Rectal smooth muscle tissue (tissue), 1 donor: Measurements from ENCODE around the gene CADPS2.
"Not testable (repeated sequence)": the region's sequence is repeated elsewhere in the genome, so short reads cannot be mapped to it uniquely, and the experiment has no call there.

Experiments used
- H3K27ac ChIP-seq: one replicate; pipeline ENCODE4 v1.7.0; 2013; ENCODE audit warnings: low read depth, low read length, inconsistent platforms
- H3K27me3 ChIP-seq: one replicate; pipeline ENCODE4 v1.7.0; 2013; ENCODE audit warnings: low read length; ENCODE audit not compliant: control insufficient read depth, insufficient read depth
- H3K36me3 ChIP-seq: one replicate; pipeline ENCODE4 v1.7.0; 2013; ENCODE audit warnings: low read length; ENCODE audit not compliant: control insufficient read depth, insufficient read depth
- H3K4me1 ChIP-seq: one replicate; pipeline ENCODE4 v1.7.0; 2013; ENCODE audit warnings: low read length; ENCODE audit not compliant: control insufficient read depth, insufficient read depth
- H3K4me3 ChIP-seq: one replicate; pipeline ENCODE4 v1.7.0; 2013; ENCODE audit warnings: low read length
- H3K9ac ChIP-seq: one replicate; pipeline ENCODE4 v1.7.0; 2013; ENCODE audit warnings: low read length

CADPS2 gene

GRCh38 chr7:122847871-122848473, 38.3 kb downstream of the CADPS2 start:
- Histone ChIP-seq H3K4me3 (no peak overlapping the region), H3K27ac (no peak overlapping the region), H3K36me3 (no peaks in the 10 kb centered on the region), H3K27me3 (no peaks in the 10 kb centered on the region), H3K9ac (no peak overlapping the region), H3K4me1 (no peaks in the 10 kb centered on the region)

DNA sequence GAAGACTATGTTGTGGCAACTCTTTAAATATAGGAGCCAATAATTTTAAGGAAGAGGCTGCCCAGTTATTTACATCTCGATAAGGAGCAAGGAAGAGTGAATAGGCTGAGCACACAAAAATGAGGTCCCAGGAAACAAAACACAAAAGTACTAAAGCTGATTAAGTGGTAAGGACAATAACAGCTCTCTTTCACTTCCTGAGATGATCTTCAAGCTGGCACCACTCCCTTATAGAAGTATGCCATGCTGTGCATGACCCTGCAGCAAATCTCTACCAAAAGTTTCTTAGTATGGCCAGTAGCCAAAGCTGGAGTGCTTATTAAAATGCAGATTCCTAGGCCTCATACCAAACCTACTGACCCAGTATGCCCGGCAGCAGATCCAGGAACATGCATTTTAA, 39.7 kb downstream of the CADPS2 start:
- Histone ChIP-seq H3K4me1 (no peaks in the 10 kb centered on the region), H3K27me3 (no peaks in the 10 kb centered on the region), H3K4me3 (no peak overlapping the region), H3K9ac (no peak overlapping the region), H3K27ac (no peak overlapping the region), H3K36me3 (no peaks in the 10 kb centered on the region)

- no peaks in the 10 kb centered on the region for H3K4me1 ChIP-seq
Measured at GRCh38 chr7:122845286-122845685, 41.0 kb downstream of the CADPS2 start.

GRCh38 chr7:122844191-122844988, 41.9 kb downstream of the CADPS2 start:
- Histone ChIP-seq H3K4me3 (no peak overlapping the region), H3K27me3 (no peaks in the 10 kb centered on the region), H3K27ac (no peak overlapping the region), H3K9ac (no peak overlapping the region), H3K36me3 (no peaks in the 10 kb centered on the region), H3K4me1 (no peaks in the 10 kb centered on the region)

More at GRCh38 chr7:122845286-122845685, 41.0 kb downstream of the CADPS2 start:
- no peak overlapping the region for H3K27ac ChIP-seq
- no peaks in the 10 kb centered on the region for H3K36me3 ChIP-seq
- no peak overlapping the region for H3K9ac ChIP-seq
- H3K27me3 ChIP-seq: no peaks in the 10 kb centered on the region
- H3K4me3 ChIP-seq: no peak overlapping the region

DNA sequence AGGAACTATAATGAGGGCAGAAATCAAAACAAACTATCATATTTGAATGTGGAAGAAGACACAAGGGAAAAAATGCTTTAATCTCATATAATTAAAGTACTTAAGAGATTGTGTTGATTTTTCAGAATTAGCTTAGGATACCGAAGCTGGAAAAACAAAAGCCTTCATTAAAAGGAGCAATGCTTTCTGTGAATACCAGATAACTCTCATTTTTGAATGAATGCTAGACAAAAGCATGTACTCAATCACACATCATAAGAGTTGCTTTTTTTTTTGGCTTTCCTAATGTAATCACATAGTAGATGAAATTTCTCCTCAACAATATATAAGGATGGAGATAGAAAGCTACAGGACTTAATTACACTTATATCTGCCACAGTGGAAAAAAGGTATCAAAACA, 43.3 kb downstream of the CADPS2 start:
- H3K4me1 ChIP-seq: no peaks in the 10 kb centered on the region
- H3K27ac ChIP-seq: no peak overlapping the region
- no peaks in the 10 kb centered on the region for H3K27me3 ChIP-seq
- H3K4me3 ChIP-seq: no peak overlapping the region
- H3K9ac ChIP-seq: no peak overlapping the region
- H3K36me3 ChIP-seq: no peaks in the 10 kb centered on the region

- H3K4me3 ChIP-seq, H3K9ac ChIP-seq, H3K36me3 ChIP-seq, H3K27me3 ChIP-seq, H3K4me1 ChIP-seq, H3K27ac ChIP-seq: not testable (repeated sequence)
Measured at GRCh38 chr7:122836286-122836685, 50.0 kb downstream of the CADPS2 start.

GRCh38 chr7:122834571-122834942, 51.7 kb downstream of the CADPS2 start:
- not testable (repeated sequence) for H3K9ac ChIP-seq, H3K36me3 ChIP-seq, H3K4me3 ChIP-seq, H3K27me3 ChIP-seq, H3K4me1 ChIP-seq, H3K27ac ChIP-seq

- Histone ChIP-seq H3K4me3 (no peak overlapping the region), H3K9ac (no peak overlapping the region), H3K27ac (no peak overlapping the region), H3K36me3 (no peaks in the 10 kb centered on the region), H3K27me3 (no peaks in the 10 kb centered on the region), H3K4me1 (no peaks in the 10 kb centered on the region)
Measured at GRCh38 chr7:122833888-122834570, 52.2 kb downstream of the CADPS2 start.

- Histone ChIP-seq H3K4me1 (no peaks in the 10 kb centered on the region), H3K4me3 (no peak overlapping the region), H3K36me3 (no peaks in the 10 kb centered on the region), H3K9ac (no peak overlapping the region), H3K27ac (no peak overlapping the region), H3K27me3 (no peaks in the 10 kb centered on the region)
Measured at GRCh38 chr7:122831436-122831835, 54.8 kb downstream of the CADPS2 start.

DNA sequence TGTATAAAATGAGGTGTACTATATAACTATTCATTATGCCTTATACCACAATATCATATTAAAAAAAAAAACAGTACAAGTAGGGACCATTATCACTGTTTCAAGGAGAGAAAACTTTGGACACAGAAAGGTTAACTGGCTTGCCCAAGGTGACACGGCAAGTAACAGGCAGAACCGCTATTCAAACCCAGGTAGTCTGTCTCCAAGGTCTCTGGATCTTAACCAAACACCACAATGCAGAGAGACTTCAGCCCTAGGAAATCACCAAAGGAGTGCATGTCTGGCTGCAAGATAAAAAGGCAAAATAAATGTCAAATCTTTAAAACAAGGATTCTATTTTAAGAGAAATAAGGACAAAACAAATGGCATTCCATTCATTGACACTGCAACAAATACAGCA, 56.3 kb downstream of the CADPS2 start:
- Histone ChIP-seq H3K36me3 (no peaks in the 10 kb centered on the region), H3K9ac (no peak overlapping the region), H3K27ac (no peak overlapping the region), H3K4me3 (no peak overlapping the region), H3K4me1 (no peaks in the 10 kb centered on the region), H3K27me3 (no peaks in the 10 kb centered on the region)

GRCh38 chr7:122827763-122828162, 58.5 kb downstream of the CADPS2 start:
- no peak overlapping the region for H3K27ac ChIP-seq
- no peaks in the 10 kb centered on the region for H3K36me3 ChIP-seq
- no peak overlapping the region for H3K9ac ChIP-seq
- no peak overlapping the region for H3K4me3 ChIP-seq
- H3K27me3 ChIP-seq: no peaks in the 10 kb centered on the region
- H3K4me1 ChIP-seq: no peaks in the 10 kb centered on the region

GRCh38 chr7:122813845-122814244, 72.4 kb downstream of the CADPS2 start:
- Histone ChIP-seq H3K27me3 (no peaks in the 10 kb centered on the region), H3K4me1 (no peaks in the 10 kb centered on the region), H3K36me3 (no peaks in the 10 kb centered on the region), H3K27ac (no peak overlapping the region), H3K9ac (no peak overlapping the region), H3K4me3 (no peak overlapping the region)
